ENCODE measurements around the gene MASP2. TPM values are rescaled to one million over a fixed set of nuclear protein-coding genes. Genes with fewer than 3 reads are reported as not detected.
"Not testable (repeated sequence)": the region's sequence is repeated elsewhere in the genome, so short reads cannot be mapped to it uniquely, and the experiment has no call there.

MASP2 gene
- total RNA-seq, 1 donor from 2014 or later = not detected

DNA sequence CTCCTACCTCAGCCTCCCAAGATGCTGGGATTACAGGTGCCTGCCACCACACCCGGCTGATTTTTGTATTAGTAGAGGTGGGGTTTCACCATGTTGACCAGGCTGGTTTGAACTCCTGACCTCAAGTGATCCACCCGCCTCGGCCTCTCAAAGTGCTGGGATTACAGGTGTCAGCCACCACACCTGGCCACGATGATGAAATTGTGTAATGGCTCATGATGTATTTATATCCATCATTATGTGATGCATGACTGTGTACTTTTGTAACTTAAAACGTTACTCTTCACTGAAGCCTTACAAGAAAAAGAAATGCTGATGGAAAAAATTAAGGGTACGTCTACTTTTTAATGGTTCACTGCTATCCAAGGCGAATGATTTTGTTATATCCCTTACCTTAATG is 27.1 kb downstream of the MASP2 start:
- DNase-seq (ENCODE audit: low read depth) = no peak
- no peak for FAIRE-seq
- TF ChIP-seq, protein P1, sequence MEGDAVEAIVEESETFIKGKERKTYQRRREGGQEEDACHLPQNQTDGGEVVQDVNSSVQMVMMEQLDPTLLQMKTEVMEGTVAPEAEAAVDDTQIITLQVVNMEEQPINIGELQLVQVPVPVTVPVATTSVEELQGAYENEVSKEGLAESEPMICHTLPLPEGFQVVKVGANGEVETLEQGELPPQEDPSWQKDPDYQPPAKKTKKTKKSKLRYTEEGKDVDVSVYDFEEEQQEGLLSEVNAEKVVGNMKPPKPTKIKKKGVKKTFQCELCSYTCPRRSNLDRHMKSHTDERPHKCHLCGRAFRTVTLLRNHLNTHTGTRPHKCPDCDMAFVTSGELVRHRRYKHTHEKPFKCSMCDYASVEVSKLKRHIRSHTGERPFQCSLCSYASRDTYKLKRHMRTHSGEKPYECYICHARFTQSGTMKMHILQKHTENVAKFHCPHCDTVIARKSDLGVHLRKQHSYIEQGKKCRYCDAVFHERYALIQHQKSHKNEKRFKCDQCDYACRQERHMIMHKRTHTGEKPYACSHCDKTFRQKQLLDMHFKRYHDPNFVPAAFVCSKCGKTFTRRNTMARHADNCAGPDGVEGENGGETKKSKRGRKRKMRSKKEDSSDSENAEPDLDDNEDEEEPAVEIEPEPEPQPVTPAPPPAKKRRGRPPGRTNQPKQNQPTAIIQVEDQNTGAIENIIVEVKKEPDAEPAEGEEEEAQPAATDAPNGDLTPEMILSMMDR (IDR thresholded peaks at IDR 0.05; ENCODE audit: insufficient read depth, low read length, severe bottlenecking) = no peak
- H3K36me3 ChIP-seq (ENCODE audit: control insufficient read depth, insufficient read depth, low read length) = peaks cover 20% of the 10 kb centered on the region
- no peaks in the 10 kb centered on the region for H3K27me3 ChIP-seq (ENCODE audit: control insufficient read depth, insufficient read depth, low read length)
- H3K4me3 ChIP-seq (ENCODE audit: low read depth, low read length) = no peak overlapping the region

DNA sequence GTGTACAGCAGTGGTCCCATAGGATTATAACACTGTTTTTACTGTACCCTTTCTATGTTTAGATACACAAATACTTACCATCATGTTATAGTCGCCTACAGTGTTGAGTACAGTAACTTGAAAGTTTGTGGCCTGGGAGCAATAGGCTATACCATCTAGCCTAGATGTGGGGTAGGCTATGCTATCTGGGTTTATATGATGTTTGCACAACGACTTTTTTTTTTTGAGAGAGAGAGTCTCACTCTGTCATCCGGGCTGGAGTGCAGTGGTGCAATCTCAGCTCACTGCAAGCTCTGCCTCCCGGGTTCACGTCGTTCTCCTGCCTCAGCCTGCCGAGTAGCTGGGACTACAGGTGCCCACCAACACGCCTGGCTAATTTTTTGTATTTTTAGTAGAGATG is 27.7 kb downstream of the MASP2 start:
- DNase-seq (ENCODE audit: low read depth); FAIRE-seq; H3K4me3 ChIP-seq (ENCODE audit: low read depth, low read length); H3K27me3 ChIP-seq (ENCODE audit: control insufficient read depth, insufficient read depth, low read length): not testable (repeated sequence)
- peaks cover 22% of the 10 kb centered on the region for H3K36me3 ChIP-seq (ENCODE audit: control insufficient read depth, insufficient read depth, low read length)

DNA sequence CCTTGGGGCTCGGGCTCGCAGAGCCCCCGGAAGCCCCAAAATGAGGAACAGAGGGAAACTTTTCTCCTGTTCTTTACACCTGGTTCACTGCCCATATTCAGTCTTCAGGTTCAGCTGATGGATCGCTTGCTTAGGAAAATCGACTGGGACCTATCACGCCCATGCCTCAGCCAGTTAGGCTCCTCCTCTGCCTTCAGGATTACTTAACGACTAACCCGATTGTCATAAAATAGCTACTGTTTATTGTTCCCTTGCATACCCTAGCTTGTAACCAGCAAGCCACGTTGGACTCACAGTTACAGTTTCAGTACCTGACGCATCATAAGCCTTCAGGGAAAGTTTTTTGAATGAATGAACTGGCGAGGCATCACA is 33.9 kb downstream of the MASP2 start:
- Histone ChIP-seq H3K36me3 (ENCODE audit: control insufficient read depth, insufficient read depth, low read length) (peaks cover 12% of the 10 kb centered on the region), H3K4me3 (ENCODE audit: low read depth, low read length) (peak overlapping the region; percentile 97), H3K27me3 (ENCODE audit: control insufficient read depth, insufficient read depth, low read length) (no peaks in the 10 kb centered on the region)
- DNase-seq (ENCODE audit: low read depth) = peak; percentile 31
- TF ChIP-seq, protein P1 (IDR thresholded peaks at IDR 0.05; ENCODE audit: insufficient read depth, low read length, severe bottlenecking) = no peak
- FAIRE-seq = no peak

DNA sequence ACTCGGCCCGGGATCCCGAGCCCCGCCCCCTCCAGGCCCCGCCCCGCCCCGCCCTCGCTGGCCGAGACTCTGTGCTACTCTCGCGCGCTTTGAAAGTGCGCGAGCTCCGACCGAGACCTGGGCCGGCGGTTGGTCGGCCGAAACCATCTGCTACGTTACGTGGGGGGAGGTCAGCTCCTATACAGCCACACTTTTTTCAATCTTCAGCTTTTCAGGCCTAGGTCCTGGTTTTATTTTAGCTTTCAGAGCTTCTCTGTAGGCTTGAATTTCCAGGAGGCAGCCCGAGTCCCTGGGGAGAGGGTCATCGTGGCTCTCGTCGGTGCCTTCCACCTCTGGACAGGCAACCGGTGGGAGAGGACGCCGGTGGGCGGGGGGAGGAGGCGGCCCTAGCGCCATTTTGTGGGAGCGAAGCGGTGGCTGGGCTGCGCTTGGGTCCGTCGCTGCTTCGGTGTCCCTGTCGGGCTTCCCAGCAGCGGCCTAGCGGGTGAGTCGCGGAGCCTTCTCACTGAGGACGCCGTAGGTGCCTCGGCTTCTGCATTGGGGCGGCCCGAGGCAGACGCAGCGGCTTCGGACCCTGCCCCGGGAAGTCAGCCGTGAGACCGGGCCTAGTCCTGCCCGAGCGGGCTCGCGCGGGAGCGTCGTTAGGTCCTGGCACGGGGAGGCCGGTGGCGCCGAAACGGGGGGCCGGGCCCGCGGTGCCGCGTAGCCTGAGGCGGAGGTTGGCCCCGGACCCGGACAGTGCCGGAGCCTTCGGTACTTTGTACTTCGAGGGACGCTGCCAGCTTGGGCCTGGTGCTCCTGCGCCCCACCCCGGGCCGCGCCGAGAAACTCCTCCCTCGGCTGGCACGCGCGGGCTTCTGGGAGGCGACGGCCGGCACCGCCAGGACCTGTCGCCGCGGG is 34.5 kb downstream of the MASP2 start, which contains the start of gene TARDBP:
TSS of gene TARDBP (plus strand) at position 395 of the 900 bp plus-strand sequence. CDS start 1,074 bp downstream, outside the sequence.
- Histone ChIP-seq H3K27me3 (ENCODE audit: control insufficient read depth, insufficient read depth, low read length) (no peaks in the 10 kb centered on the region), H3K4me3 (ENCODE audit: low read depth, low read length) (peak within 1 kb of the TSS; percentile 97), H3K36me3 (ENCODE audit: control insufficient read depth, insufficient read depth, low read length) (peaks cover 12% of the 10 kb centered on the region)
- DNase-seq (ENCODE audit: low read depth) (peak; percentile 65), FAIRE-seq (no peak)
- TF ChIP-seq, protein P1 (IDR thresholded peaks at IDR 0.05; ENCODE audit: insufficient read depth, low read length, severe bottlenecking) = no peak

DNA sequence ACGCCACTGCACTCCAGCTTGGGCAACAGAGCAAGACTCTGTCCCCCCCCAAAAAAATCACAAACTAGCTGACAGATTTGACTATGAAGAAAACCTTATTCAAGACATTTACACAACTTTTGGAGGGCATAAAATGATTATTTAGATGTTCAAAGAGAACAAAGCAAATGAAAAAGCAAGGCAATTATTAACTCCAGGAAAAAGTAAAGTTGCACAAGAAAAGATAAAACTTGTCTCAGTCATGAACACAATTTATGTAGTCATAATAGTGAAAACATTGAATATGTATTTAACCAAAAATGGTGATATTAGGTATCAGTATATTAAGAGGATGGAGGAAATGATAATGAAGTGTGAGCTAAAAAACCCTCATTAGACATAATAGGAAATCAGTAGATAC is 46.5 kb downstream of the MASP2 start:
- no peak overlapping the region for H3K4me3 ChIP-seq (ENCODE audit: low read depth, low read length)
- DNase-seq (ENCODE audit: low read depth) = no peak
- FAIRE-seq = no peak
- H3K36me3 ChIP-seq (ENCODE audit: control insufficient read depth, insufficient read depth, low read length) = no peaks in the 10 kb centered on the region
- H3K27me3 ChIP-seq (ENCODE audit: control insufficient read depth, insufficient read depth, low read length) = no peaks in the 10 kb centered on the region
- TF ChIP-seq, protein P1 (IDR thresholded peaks at IDR 0.05; ENCODE audit: insufficient read depth, low read length, severe bottlenecking) = no peak

DNA sequence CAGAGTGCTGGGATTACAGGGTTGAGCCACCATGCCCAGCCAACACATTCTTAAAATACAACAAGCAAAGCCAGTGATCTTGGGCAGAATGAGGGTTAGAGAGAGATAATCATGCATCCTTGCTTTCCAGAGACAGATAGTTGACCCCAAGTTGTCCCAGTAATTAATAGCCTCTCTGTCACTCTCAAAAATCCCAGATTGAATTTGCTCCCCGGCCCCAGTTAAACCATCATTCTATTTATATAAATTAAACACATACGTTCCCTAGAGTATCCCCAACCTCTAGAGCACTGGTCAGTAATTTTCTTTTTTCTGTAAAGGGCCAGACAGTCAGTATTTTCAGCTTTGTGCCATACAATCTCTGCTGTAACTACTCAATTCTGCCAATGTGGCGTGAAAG is 50.9 kb downstream of the MASP2 start:
- Histone ChIP-seq H3K4me3 (ENCODE audit: low read depth, low read length) (no peak overlapping the region), H3K36me3 (ENCODE audit: control insufficient read depth, insufficient read depth, low read length) (no peaks in the 10 kb centered on the region), H3K27me3 (ENCODE audit: control insufficient read depth, insufficient read depth, low read length) (peaks cover 2% of the 10 kb centered on the region)
- DNase-seq (ENCODE audit: low read depth) (no peak), FAIRE-seq (no peak)
- TF ChIP-seq, protein P1 (IDR thresholded peaks at IDR 0.05; ENCODE audit: insufficient read depth, low read length, severe bottlenecking) = no peak

Measured in bronchial epithelial cell (primary cell).